ENCODE results near the gene SNX21. TPM values are rescaled to one million over a fixed set of nuclear protein-coding genes. Genes with fewer than 3 reads are reported as not detected.

Gene SNX21
- total and polyA plus RNA-seq, 9 of the 15 experiments (the other 6 are each of a cell fraction or from before 2014, with no cell fraction given): 0.10 to 1.2 (median 0.42) TPM

GRCh38 chr20:45857114-45857881 is 23.7 kb downstream of the SNX21 start, which contains the start of the genes ACOT8 and ZSWIM3 (continued):
- TF ChIP-seq ZNF318 (IDR thresholded peaks at IDR 0.05; ENCODE audit: borderline replicate concordance in 1 of 2, low read depth in 1 of 2): no peak
- no peak for TF ChIP-seq ZEB2 (IDR thresholded peaks at IDR 0.05)
- TF ChIP-seq RBM25 (IDR thresholded peaks at IDR 0.05; ENCODE audit: low read depth, low read length, severe bottlenecking): peak; percentile 99
- TF ChIP-seq ZBTB1 (CRISPR knock-in tag; IDR thresholded peaks at IDR 0.05; ENCODE audit: borderline replicate concordance, low read depth): no peak
- TF ChIP-seq TARDBP (IDR thresholded peaks at IDR 0.05): 0 out of 2 replicates have a peak, but pooled peaks have one; percentile 21
- TF ChIP-seq POU5F1 (IDR thresholded peaks at IDR 0.05; ENCODE audit: borderline replicate concordance, low read depth, low read length, partially characterized antibody): no peak
- no peak for TF ChIP-seq PPARD (CRISPR knock-in tag; IDR thresholded peaks at IDR 0.05)
- no peak for TF ChIP-seq NCOA6 (IDR thresholded peaks at IDR 0.05)
- 0 out of 2 replicates have a peak, but pooled peaks have one; percentile 19 for TF ChIP-seq THRB (CRISPR knock-in tag; conservative IDR thresholded peaks at IDR 0.05)
- TF ChIP-seq DNMT1 (IDR thresholded peaks at IDR 0.05): no peak
- no peak for TF ChIP-seq TOE1 (IDR thresholded peaks at IDR 0.05; ENCODE audit: borderline replicate concordance)
- TF ChIP-seq TOE1 (CRISPR knock-in tag; IDR thresholded peaks at IDR 0.05; ENCODE audit: borderline replicate concordance, low read depth): no peak
- no peak for TF ChIP-seq CC2D1A (IDR thresholded peaks at IDR 0.05)
- TF ChIP-seq ZNF699 (CRISPR knock-in tag; IDR thresholded peaks at IDR 0.05; ENCODE audit: insufficient replicate concordance): no peak
- TF ChIP-seq ZFP36 (IDR thresholded peaks at IDR 0.05; ENCODE audit: low read depth, low read length, partially characterized antibody): no peak
- TF ChIP-seq CEBPB (tag; IDR thresholded peaks at IDR 0.05): no peak
- TF ChIP-seq ZNF79 (CRISPR knock-in tag; IDR thresholded peaks at IDR 0.05; ENCODE audit: low read depth): no peak
